HG03457 (cell line): ENCODE data around the gene POLR2E.

Source experiments
- ATAC-seq: cut with Tn5 transposase; IDR thresholded peaks from one replicate; pipeline ENCODE4 v1.9.1; 2021; ENCODE audit warnings: moderate number of reproducible peaks; ENCODE audit not compliant: unreplicated experiment

POLR2E gene

GRCh38 chr19:1098177-1099051 lies 3.2 kb upstream of the POLR2E start:
- ATAC-seq = no peak

- no peak for ATAC-seq
Measured at GRCh38 chr19:1097810-1098176, 2.6 kb upstream of the POLR2E start.

- ATAC-seq = no peak
Measured at GRCh38 chr19:1094655-1094977, 559 bp downstream of the POLR2E start.

GRCh38 chr19:1093811-1094553 lies 1.2 kb downstream of the POLR2E start:
- no peak for ATAC-seq

- ATAC-seq = no peak
Measured at GRCh38 chr19:1093330-1093729, 1.8 kb downstream of the POLR2E start.

- ATAC-seq = no peak
Measured at GRCh38 chr19:1091544-1092175, 3.5 kb downstream of the POLR2E start.

- no peak for ATAC-seq
Measured at GRCh38 chr19:1090731-1091543, 4.2 kb downstream of the POLR2E start.

- no peak for ATAC-seq
Measured at GRCh38 chr19:1089891-1090290, 5.3 kb downstream of the POLR2E start.

- ATAC-seq = no peak
Measured at GRCh38 chr19:1089126-1089771, 5.9 kb downstream of the POLR2E start.

- ATAC-seq = no peak
Measured at GRCh38 chr19:1088416-1089010, 6.7 kb downstream of the POLR2E start.

GRCh38 chr19:1087813-1088415 lies 7.3 kb downstream of the POLR2E start:
- no peak for ATAC-seq

- ATAC-seq = no peak
Measured at GRCh38 chr19:1086613-1087012, 8.6 kb downstream of the POLR2E start.

- ATAC-seq = no peak
Measured at GRCh38 chr19:1085676-1086442, 9.3 kb downstream of the POLR2E start.

GRCh38 chr19:1085053-1085658 lies 10.0 kb downstream of the POLR2E start:
- no peak for ATAC-seq

GRCh38 chr19:1084024-1084868 lies 10.9 kb downstream of the POLR2E start:
- ATAC-seq = no peak

GRCh38 chr19:1082928-1083816 lies 12.0 kb downstream of the POLR2E start:
- no peak for ATAC-seq
